ENCODE results near the gene NSG1. TPM values are rescaled to one million over a fixed set of nuclear protein-coding genes. Genes with fewer than 3 reads are reported as not detected.

Gene NSG1
- total RNA-seq, 1 donor from 2014 or later = 12.2 TPM

DNA sequence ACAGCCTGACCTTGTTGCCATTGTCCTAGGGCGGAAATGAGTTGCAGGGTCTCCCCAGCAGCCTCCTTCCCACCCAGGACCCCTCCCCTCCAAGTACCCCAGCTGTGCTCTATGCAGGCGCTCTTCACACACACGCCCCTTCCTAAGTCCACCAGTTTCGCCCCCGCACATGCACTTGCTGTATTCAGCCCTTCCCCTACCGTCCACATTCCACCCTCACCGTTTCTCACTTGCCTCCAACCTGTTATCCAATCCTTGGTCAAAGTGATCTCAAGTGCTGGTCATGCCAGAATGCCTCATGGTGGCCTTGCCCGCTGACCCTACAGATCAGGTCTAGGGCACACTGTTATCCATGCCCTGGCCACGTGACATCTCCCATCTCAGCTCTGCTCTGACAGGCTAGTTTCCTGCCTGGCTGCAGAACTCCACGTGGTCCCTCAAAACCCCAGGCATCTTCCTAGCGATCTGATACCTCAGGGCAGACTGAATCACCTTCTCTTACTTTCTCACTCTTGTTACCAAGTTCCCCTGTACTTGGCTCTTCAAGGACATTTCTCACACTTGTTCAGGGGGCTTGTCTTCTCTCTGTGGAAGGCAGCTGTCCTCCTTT lies 39.7 kb downstream of the NSG1 start:
- ATAC-seq = no peak
- no peak for DNase-seq
- intact Hi-C loops (cut with micrococcal nuclease) = no loop called here

DNA sequence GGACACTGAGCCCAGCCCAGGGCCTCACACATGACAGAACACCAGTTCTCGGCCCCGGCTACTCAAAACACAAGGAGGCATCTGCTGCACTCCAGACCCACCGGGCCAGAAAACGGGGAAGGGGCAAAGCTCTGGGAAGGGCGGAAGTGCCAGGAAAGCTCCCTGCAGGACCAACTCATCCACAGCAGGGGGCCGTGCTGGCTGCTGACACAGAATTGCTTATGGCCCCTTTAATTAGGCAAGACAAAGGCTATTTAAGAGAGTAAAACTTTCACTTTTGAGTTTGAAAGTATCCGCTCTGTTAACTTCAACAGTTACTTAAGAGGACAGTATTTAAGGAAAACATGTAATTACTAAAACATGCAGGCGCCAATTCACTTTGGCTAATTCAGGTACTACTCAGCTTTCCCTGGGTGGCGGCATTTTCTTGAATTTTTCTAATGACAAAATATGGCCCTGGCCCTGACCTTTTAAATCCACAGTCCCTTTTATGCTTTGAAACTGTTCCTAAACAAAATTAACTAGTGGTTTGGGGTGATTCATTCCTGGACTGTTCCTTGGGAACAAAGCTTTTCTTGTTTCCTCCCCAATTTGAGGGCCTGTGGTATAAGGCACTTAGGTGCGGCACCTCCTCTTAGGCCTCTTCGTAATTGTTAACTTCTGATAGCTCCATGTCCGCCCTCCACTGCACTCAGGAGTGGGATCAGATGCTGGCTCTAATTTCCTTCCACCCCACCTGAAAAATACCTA lies 40.4 kb downstream of the NSG1 start:
- intact Hi-C loops (cut with micrococcal nuclease) = no loop called here
- DNase-seq = no peak

GRCh38 chr4:4427886-4428285 lies 41.0 kb downstream of the NSG1 start:
- ATAC-seq (no peak), DNase-seq (no peak)
- intact Hi-C loops (cut with micrococcal nuclease) = no loop called here

More for the DNA sequence above, 40.4 kb downstream of the NSG1 start:
- ATAC-seq = no peak

GRCh38 chr4:4428966-4429875 lies 42.3 kb downstream of the NSG1 start:
- ATAC-seq (no peak), DNase-seq (no peak)
- intact Hi-C loops (cut with micrococcal nuclease) = no loop called here

DNA sequence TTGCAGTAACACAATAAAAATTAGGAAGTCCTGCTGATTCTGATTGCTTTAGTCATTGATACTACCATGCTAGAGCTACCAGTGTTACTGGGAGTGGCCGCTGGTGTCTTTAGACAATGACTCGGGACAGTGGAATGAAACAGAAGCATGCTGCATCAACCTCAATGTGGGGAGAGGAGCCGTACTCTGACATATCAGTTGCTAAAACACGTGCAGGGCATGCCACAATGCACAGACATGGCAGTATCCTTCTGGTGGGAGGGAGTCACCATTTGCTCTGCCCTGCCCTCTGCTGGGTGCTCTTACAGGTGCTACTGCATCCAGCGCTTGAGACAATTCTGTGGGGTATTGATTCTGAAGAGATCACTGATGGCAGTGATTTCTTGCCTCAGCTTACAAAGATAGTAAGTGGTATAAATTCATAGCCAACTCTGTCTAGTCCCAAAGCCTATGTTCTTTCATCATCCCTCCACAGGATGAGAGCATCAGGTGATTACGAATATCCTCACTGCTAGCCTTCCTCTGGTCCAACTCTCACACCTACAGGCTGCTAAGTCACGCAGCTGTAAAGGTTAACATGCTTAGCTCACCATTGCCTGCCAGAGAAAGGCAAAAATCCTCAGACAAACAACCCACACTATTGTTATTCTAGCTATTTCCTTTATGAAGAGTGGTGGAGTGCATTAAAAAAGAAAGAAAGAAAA lies 43.7 kb downstream of the NSG1 start:
- DNase-seq = peak; percentile 47
- intact Hi-C loops (cut with micrococcal nuclease) = no loop called here
- ATAC-seq = peak; percentile 63

- DNase-seq (no peak), ATAC-seq (no peak)
- intact Hi-C loops (cut with micrococcal nuclease) = no loop called here
Measured at GRCh38 chr4:4432341-4433125, 45.6 kb downstream of the NSG1 start.

GRCh38 chr4:4433941-4434340 lies 47.0 kb downstream of the NSG1 start:
- DNase-seq (no peak), ATAC-seq (peak; percentile 71)
- intact Hi-C loops (cut with micrococcal nuclease) = no loop called here

GRCh38 chr4:4436244-4436823 lies 49.4 kb downstream of the NSG1 start:
- no peak for ATAC-seq
- no peak for DNase-seq
- intact Hi-C loops (cut with micrococcal nuclease) = no loop called here

GRCh38 chr4:4437798-4438470 lies 51.0 kb downstream of the NSG1 start:
- DNase-seq (no peak), ATAC-seq (no peak)
- intact Hi-C loops (cut with micrococcal nuclease) = no loop called here

DNA sequence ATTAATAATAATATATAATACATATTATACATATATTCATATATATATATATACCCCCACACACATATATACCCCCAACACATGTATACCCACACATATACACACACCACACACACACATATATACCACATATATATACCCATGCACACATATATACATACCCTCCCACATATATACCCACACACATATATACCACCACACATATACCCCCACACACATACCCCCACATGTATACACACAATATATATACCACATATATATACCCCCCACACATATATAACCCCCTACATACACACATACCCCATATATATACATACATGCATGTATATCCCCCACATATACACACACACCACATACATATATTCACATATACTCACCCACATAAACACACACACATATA lies 52.0 kb downstream of the NSG1 start:
- ATAC-seq = no peak
- DNase-seq = no peak
- intact Hi-C loops (cut with micrococcal nuclease) = no loop called here

- ATAC-seq = no peak
- no peak for DNase-seq
- intact Hi-C loops (cut with micrococcal nuclease) = no loop called here
Measured at GRCh38 chr4:4439782-4440181, 52.9 kb downstream of the NSG1 start.

DNA sequence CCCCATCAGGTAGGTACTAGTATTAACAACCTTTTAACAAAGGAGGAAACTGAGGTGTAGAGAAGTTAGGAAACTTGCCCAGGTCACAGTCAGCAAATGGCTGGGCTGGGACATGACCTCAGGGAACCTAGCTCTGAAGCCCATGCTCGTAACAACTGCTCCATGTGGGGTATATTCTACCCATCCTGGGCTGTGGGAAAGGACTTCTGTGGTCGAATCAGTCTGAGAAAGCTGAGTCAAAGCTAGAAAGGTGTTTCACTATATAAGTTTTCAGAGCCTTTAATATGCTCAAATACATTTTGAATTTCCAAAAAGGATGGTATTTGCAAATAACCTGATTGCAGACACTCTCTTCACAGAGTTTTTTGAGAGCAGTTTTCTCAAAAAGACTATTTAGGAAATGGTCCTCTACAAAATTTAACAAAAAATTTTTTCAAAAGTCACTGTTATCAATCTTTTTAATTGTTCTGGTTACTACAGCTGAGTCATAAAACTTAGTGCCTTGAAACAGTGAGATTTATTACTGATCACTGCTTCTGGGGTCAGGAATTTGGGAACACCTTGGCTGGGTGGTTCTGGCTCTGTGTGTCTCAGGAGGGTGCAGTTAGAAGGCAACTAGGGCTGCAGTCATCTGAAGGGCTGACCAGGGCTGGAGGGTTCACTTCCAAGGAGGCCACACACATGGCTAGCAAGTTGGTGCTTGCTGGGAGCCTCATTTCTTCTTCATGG lies 53.6 kb downstream of the NSG1 start:
- intact Hi-C loops (cut with micrococcal nuclease) = no loop called here
- DNase-seq (no peak), ATAC-seq (no peak)

- intact Hi-C loops (cut with micrococcal nuclease) = no loop called here
- DNase-seq (no peak), ATAC-seq (no peak)
Measured at GRCh38 chr4:4443821-4444220, 56.9 kb downstream of the NSG1 start.

DNA sequence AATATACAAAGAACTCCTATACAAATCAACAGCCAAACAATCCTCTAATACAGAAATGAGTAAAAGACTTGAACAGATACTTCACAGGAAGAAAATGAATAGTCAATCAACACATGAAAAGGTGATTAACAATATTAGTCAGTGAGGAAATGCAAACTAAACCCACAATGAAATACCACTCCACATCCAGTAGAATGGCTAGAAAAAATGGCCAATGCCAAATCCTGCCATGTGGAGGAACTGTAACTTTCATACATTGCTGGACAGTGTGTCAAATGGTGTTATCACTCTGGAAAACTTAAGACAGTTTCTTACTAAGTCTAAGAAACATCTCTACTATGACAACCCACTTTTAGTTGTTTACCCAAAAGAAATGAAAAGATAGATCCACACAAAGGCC lies 59.5 kb downstream of the NSG1 start:
- intact Hi-C loops (cut with micrococcal nuclease) = no loop called here
- DNase-seq = no peak
- ATAC-seq = no peak

DNA sequence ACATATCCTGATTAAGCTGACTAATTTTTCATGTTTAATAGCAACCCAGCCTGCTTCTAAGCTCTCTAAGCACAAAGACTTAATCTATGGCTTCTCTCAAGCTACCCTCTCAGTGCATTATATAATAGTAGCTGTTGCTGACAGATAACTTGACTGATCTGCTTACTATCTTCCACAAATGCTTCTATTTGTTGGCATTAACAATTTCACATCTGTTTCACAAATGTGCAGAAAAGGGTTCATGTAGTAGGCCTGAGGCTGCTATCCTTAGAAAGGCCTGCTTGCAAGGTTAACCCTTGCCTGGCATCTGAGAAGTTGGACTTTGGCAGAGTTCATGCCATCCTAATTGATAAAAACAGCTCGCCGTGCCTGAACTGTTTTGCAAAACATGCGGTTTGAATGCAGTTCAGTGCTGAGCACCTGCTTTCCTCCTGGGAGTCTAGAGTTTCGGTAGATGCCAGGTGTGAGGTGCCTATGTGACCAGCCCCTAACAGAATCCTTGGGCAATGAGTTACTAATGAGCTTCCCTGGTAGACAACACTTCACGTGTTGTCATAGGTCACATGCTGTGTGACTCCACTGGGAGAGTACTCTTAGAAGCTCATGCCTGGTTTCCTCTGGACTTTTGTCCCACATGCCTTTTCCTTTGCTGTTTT lies 68.4 kb downstream of the NSG1 start:
- DNase-seq = no peak
- intact Hi-C loops (cut with micrococcal nuclease) = no loop called here
- no peak for ATAC-seq

- intact Hi-C loops (cut with micrococcal nuclease) = no loop called here
- no peak for DNase-seq
- ATAC-seq = no peak
Measured at GRCh38 chr4:4456351-4456750, 69.4 kb downstream of the NSG1 start.
